ENCODE data around the gene MTERF1.

DNA sequence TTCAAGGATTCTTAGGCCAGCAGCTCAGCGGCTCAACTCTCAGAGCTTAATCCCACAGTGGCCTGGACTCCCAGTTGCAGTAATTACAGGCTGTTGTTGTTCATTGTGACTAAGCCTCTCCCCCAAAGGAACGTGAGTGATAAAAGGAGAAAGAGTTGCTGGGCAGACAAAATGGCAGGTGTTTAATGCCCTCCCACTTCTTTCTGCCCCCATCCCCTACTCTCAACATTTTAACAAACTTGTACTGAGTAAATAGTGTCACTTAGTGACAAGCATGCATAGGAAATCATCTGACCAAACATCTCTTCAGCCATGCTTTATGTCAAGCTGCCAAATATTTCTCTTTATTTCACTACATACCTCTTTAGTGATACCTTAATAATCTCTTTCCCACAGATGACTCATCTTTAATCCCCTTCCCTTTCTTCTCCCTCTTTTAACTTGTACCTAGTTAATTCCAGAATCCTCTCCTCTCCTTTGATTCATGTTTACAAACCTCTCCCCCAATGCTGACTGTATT, 12.4 kb upstream of the MTERF1 start:
- TF ChIP-seq, protein P1, sequence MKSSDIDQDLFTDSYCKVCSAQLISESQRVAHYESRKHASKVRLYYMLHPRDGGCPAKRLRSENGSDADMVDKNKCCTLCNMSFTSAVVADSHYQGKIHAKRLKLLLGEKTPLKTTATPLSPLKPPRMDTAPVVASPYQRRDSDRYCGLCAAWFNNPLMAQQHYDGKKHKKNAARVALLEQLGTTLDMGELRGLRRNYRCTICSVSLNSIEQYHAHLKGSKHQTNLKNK (CRISPR knock-in tag; IDR thresholded peaks at IDR 0.05), result no peak
- TF ChIP-seq CTCF (IDR thresholded peaks at IDR 0.05), result no peak
- TF ChIP-seq SP1 (CRISPR knock-in tag; conservative IDR thresholded peaks at IDR 0.05), result no peak
- TF ChIP-seq SMAD4 (CRISPR knock-in tag; IDR thresholded peaks at IDR 0.05), result no peak
- no peak for TF ChIP-seq STAT6 (CRISPR knock-in tag; conservative IDR thresholded peaks at IDR 0.05; ENCODE audit: low read depth)
- no peak for TF ChIP-seq ATF1 (CRISPR knock-in tag; IDR thresholded peaks at IDR 0.05)
- TF ChIP-seq NR2C2 (CRISPR knock-in tag; IDR thresholded peaks at IDR 0.05), result no peak
- TF ChIP-seq CREM (CRISPR knock-in tag; IDR thresholded peaks at IDR 0.05), result no peak
- TF ChIP-seq, protein P2, sequence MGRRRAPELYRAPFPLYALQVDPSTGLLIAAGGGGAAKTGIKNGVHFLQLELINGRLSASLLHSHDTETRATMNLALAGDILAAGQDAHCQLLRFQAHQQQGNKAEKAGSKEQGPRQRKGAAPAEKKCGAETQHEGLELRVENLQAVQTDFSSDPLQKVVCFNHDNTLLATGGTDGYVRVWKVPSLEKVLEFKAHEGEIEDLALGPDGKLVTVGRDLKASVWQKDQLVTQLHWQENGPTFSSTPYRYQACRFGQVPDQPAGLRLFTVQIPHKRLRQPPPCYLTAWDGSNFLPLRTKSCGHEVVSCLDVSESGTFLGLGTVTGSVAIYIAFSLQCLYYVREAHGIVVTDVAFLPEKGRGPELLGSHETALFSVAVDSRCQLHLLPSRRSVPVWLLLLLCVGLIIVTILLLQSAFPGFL (CRISPR knock-in tag; IDR thresholded peaks at IDR 0.05; ENCODE audit: borderline replicate concordance), result no peak

Measured in WTC11 (cell line).